ENCODE results near the gene LRFN4.

The LRFN4 gene

DNA sequence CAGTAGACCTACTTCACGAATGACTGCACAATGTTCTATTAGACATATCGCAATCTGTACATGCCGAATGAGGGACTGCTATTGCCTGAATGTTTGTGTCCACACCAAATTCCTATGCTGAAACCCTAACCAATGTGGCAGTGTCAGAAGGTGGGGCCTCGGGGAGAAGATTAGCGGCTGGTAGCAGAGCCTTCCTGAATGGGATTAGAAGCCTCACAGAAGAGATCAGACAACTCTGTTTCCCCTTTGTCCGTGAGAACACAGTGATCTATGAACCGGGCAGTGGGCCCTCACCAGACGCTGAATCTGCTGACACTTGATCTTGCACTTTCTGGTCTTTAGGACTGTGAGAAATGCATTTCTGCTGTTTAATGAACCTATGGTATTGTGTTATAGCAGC is 33.1 kb downstream of the LRFN4 start:
- DNase-seq (ENCODE audit: low spot score) = no peak

DNA sequence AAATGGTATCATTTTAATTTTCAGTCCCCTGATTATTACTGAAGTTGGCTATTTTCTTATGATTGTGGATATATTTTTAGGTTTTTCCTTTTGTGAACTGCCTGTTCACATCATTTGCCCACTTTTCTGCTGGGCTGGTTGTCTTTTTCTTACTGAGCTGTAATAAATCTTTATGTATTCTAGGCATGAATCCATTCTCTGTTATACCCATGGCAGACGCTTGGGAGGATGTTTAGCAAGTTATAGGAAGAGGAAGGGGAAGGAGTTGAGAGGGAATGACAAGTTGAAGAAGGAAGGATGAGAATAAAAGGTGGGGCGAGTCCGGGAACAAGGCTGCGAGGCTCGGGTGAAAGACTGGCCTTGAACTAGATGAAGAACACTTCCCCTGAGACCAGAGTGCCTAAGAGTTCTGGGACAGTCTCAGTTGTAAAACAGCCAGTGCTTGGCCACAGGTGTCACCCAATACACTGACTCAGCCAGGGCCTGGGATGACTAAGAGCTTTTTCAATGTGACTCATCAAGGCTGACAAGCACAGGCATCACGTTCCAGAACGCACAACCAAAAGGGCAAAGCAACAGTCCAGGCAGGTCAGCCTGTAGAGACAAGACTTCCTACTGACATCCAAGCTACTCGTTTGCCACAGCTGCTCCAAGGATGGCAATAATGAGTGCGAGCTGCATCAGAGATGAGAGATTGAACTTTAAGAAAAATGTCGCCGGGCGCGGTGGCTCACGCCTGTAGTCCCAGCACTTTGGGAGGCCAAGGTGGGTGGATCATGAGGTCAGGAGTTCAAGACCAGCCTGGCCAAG is 35.2 kb downstream of the LRFN4 start:
- DNase-seq (ENCODE audit: low spot score) = no peak

DNA sequence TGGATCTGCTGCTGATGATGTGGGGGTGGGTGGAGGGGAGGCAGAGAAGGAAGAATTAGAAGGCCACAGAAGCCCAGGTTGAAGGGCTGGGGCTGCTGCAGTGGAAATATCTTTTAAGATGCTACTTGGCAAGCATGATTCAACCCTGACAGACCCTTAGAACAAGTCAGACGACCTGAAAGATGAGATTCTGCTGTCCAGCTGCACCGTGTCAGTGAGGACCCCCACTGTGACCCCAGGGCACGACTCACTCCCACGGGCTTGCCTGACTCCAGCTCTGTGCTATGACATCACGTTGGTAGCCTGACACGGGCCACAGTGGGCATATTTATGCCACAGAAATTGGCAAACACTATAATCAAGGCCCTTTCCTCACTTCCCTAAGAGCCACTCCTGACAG is 36.0 kb downstream of the LRFN4 start:
- DNase-seq (ENCODE audit: low spot score) = no peak

DNA sequence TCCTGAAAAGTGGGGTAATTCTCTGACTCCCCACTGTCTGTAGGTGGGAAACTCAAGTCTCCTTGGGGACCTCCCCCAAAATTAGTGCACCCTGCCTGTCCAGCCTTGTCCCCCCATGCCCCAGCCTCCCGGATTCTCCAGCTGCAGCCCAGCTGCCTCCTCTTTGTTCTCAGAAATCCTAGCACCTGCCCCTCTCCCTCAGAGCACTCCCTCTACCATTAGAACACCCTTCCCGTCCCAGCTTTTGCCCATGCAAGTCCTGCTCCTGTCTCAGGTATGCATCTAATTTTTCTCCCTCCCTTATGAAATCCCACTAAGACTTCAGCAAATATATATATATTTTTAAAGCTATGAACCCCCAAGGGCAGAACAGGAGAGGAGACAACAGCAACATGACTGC is 37.3 kb downstream of the LRFN4 start:
- no peak for DNase-seq (ENCODE audit: low spot score)

DNA sequence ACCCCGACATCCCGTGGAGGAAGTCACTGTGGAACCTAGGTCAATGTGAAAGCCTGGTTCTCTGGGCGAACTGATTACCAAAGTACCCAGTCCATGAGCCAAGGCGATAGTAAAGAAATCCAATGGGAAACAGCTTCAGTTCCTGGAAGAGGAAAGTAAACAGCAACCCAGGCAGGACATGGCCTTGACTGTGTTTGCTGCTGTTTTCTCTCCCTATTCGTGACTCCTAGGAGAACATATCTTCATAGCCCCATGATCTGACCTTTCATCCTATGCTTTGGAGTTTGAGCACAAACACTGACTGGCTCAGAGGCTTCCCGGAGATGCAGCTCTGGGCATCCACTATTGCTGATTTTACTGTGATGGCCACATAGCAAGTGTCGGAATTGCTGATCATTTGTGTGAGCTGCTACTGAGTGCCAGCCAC is 45.1 kb downstream of the LRFN4 start:
- no peak for DNase-seq (ENCODE audit: low spot score)

DNA sequence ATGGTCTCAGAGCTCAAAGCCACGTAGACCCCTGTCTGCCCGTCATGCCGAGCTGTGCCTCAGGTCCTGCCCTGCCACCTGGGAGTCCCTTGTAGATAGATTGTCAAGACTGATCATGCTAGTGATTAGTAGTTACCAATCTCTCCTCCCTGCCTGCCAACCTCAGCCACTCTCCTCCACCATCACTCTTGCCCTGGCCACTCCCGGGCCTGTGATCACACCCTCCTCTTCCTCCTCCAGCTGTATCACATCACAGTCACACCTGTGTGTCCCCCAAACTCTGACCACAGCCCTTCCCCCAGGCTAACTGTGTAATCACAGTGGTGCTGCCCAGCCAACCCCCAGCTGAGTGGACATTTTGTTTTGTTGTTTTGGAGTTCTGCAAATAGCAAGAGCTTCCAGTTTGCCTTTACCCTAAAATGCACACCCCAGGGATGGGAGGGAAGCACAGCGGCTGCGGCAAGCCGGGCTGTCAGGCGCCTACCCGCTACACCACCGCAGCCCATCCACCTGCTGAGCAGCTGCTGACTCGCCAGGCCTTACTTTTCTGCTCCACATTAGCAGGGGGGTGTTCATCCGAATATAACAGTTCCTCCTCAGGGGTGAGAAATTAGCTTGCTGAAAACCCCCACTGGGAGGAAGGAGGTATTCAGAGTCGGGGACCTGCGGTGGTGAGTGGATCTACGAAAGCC is 45.8 kb downstream of the LRFN4 start:
- DNase-seq (ENCODE audit: low spot score) = no peak

DNA sequence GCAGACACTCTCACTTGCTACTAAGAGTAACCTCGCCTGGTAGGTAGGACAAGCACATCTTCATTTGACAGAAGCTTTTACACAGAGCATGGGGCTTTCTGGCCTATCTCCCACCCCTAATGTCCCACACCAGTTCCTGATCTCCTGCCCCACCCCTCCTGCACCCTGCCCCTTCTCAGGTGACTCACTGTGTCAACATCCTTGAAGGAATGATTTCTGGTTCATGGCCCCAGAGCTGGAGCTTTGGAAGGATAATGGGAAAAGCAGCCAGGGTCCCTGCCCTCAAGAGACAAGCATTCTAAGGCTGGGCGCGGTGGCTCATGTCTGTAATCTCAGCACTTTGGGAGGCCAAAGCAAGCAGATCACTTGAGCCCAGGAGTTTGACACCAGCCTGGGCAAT is 47.2 kb downstream of the LRFN4 start:
- DNase-seq (ENCODE audit: low spot score) = no peak

DNA sequence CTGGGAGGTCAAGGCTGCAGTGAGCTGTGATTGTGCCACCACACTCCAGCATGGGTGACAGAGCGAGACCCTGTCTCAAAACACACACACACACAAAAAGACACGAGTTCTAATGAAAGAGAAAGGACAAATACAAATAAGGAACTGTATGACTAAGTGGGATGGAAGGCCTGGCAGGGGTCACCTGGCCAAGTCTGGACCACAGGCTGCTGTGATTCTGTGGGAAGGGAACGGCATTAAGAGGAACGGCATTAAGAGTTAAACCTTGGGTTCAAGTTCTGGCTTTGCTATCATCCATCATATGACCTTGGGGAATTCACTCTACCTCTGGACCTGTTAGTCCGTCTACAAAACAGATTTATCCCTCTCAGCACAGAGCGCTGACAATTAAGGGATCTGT is 47.7 kb downstream of the LRFN4 start:
- no peak for DNase-seq (ENCODE audit: low spot score)

DNA sequence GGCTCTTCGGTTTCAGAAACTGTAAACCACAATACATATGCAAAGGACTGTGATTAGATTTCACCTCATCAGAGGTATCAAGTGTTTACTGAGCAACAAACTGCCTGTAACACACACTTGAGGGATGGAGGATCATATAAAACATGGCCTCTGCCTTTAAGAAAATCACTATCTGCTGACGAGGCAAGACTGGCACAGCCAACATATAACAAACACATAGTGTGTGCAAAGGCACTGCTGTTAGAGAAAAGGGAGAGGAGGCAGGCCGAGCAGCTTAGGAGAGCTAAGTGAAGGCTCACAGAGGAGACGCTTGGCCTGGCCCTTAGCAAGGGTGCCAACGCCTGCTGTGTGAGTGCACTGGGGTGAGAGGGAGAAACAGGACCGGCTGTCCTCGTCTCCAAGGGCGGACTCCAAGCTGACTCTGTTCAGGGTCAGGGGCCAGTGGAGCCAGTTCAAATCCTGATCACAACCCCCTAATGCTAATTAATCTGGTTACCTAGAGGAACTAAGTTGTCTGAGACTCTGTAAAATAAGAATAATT is 48.2 kb downstream of the LRFN4 start:
- no peak for DNase-seq (ENCODE audit: low spot score)

DNA sequence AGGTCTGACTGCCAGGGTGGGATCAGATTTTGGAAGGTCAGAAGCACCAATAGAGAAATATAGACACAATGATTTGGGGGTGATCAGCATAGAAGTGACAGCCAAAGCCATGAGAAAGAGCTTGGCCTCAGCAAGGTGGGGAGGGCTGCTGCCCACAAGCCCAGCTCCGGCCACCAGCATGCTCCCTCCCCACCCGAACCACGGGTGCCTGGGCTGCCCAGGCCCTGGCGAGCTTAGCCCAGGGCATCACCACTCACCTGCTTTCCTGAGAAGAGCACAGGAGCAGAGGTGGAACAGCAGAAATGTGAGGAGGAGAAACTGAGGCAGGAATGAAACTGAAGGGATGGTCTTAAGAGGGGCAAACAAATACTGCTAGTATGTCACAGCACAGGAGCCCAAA is 48.8 kb downstream of the LRFN4 start:
- no peak for DNase-seq (ENCODE audit: low spot score)

DNA sequence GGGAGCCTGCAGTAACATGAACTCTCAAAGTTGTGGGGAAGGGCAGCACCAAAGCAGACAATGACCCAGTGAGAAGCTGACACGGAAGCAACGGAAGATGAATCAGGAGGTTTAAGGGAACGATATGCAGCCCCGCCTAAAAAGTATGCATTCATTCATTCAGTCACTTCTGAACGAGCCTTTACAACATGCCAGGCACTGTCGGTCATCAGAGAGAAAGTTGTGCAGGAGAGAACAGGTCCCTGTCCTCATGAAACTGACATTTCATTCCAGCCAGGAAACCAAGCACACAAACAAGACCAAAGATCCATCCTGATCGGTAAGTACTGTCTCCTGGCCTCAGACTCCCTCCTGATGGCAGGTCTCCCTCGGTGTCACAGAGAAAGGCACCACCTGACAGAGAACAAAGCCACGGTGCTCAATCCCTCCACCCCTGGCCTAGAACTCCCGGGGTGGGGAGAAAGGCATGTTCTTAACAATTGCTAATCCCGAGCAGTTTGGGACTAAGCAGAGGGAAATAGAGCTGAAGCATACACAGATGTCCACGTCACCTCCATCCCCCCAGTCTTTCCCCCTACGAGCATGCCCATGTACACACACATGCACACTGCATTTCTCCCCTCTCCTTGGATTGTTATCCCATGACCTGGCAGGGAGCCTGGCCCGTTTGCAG is 49.3 kb downstream of the LRFN4 start:
- no peak for DNase-seq (ENCODE audit: low spot score)

DNA sequence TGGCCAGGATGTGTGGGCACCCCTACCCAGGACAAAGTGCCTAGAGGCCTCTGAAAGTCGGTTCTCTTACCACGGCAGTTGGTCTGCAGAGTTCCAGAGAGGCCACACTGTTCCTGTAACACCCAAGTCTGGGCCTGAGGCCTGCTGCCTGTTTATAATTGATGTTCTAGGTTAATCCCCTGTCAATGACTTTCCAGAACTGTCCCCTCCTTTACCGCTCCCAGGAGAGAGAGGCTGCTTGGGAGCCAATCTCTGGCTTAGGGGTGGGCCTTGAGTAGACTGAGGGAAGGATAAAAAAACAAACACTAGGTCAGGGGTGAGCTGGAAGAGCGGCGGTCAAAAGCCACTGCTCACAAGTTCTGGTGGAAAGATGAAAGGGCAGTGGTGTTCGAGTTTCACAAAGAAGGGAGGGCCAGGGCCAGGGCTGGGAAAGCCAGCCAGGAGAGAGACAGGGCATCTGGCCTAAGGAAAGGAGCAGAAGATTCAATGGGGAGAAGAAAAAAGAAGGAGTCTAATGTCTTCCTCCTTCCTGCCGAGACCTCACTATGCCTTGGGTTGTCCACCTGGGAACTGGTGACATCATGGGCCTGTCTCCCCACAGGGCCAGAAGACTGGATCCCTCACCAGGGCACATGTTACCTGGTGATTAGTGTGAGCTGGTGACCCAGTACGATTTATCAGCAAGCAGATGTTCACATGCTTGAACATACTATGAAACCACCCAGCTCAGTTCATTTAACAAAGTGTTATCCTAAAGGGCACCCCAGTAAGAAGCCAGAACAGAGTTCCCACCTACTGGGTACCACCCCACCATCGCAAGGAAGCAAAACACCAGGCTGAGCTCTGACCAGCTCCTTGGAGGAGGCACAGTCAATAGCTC is 51.1 kb downstream of the LRFN4 start:
- DNase-seq (ENCODE audit: low spot score) = no peak

DNA sequence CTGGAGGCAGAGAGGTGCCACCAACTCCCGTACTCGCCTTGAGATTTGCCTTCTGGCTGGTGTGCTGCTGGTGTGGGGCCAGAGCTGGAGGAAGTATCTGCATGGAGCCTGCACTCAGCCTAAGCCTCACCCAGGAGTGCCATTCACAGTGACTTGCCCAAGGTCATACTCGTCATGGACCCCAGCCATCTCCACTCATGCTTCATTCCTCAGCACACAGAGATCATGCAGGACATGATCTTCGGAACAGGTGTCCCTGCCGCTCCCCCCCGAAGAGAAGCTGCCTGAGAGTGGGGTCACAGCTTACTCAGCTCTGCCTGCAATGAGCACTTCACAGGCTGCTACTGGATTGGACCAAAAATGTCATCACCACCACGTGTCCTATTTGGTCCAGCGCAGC is 52.3 kb downstream of the LRFN4 start:
- DNase-seq (ENCODE audit: low spot score) = no peak

DNA sequence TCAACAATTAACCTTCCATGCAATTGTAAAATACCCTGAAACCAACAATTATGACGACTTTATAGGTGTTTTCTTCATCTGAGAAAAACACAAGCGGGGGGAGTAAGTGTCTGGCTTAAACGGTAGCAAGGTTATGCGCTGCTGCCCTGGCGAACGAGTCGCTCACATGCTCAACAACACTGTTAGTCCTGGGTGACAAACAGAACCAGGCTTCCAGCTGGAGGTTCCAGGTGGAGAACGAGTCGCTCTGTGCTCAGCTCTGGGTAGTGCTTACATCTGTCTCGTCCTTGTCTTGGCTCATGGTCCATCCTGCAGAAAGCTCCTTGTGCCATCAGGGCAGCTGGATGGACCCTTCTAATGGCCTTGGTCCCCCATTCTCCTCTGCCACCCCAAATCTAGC is 53.2 kb downstream of the LRFN4 start:
- no peak for DNase-seq (ENCODE audit: low spot score)

Data from SK-N-DZ (cell line).